Smooth muscle cell (in vitro differentiated cells): ENCODE data around the gene CCDC47. TPM values are rescaled to one million over a fixed set of nuclear protein-coding genes. Genes with fewer than 3 reads are reported as not detected.
"Not testable (repeated sequence)": the region's sequence is repeated elsewhere in the genome, so short reads cannot be mapped to it uniquely, and the experiment has no call there.

Experiments used
- DNase-seq: peaks from one replicate; lab custom pipeline; 2025; ENCODE audit not compliant: unreplicated experiment; lab: John Stamatoyannopoulos, UW
- H2AFZ ChIP-seq: fragments of 200-600 bp; sonication (generic); 2 replicates; pipeline ENCODE4 v1.6.0; 2016; ENCODE audit warnings: antibody characterized with exemption, low read depth, mild to moderate bottlenecking
- H3F3A ChIP-seq: fragments of 200-600 bp; sonication (generic); 2 replicates; pipeline ENCODE4 v1.6.0; 2017; ENCODE audit warnings: antibody characterized with exemption, low read depth
- H3K27ac ChIP-seq: fragments of 200-600 bp; sonication (generic); 2 replicates; pipeline ENCODE4 v1.5.1; 2016; ENCODE audit warnings: low read depth, mild to moderate bottlenecking
- H3K27me3 ChIP-seq: fragments of 200-600 bp; sonication (generic); 2 replicates; pipeline ENCODE4 v1.6.1; 2016; ENCODE audit warnings: low read depth, mild to moderate bottlenecking
- H3K36me3 ChIP-seq: fragments of 200-600 bp; sonication (generic); 2 replicates; pipeline ENCODE4 v1.5.1; 2016; ENCODE audit warnings: low read depth
- H3K4me1 ChIP-seq: fragments of 200-600 bp; sonication (generic); 2 replicates; pipeline ENCODE4 v1.5.1; 2016; ENCODE audit warnings: low read depth
- H3K4me2 ChIP-seq: fragments of 200-600 bp; sonication (generic); 2 replicates; pipeline ENCODE4 v1.6.0; 2016; ENCODE audit warnings: mild to moderate bottlenecking
- H3K4me3 ChIP-seq: fragments of 200-600 bp; sonication (generic); 2 replicates; pipeline ENCODE4 v1.5.1; 2016; ENCODE audit warnings: mild to moderate bottlenecking
- H3K79me2 ChIP-seq: fragments of 200-600 bp; sonication (generic); 2 replicates; pipeline ENCODE4 v1.6.0; 2016; ENCODE audit warnings: low read depth, mild to moderate bottlenecking
- H3K9ac ChIP-seq: fragments of 200-600 bp; sonication (generic); 2 replicates; pipeline ENCODE4 v1.6.0; 2016; ENCODE audit warnings: low read depth
- H3K9me3 ChIP-seq: fragments of 200-600 bp; sonication (generic); replicated peaks from 2 replicates; pipeline ENCODE4 v1.5.1; 2016; ENCODE audit warnings: low read depth
- H4K20me1 ChIP-seq: fragments of 200-600 bp; sonication (generic); 2 replicates; pipeline ENCODE4 v1.6.0; 2016; ENCODE audit warnings: low read depth
- CTCF ChIP-seq: fragments of 200-600 bp; sonication (generic); IDR thresholded peaks from 2 replicates; pipeline ENCODE4 v1.5.1; 2017; ENCODE audit warnings: borderline replicate concordance, mild to moderate bottlenecking, antibody characterized with exemption; ENCODE audit not compliant: insufficient read depth, poor library complexity, severe bottlenecking
- WGBS: methylation state at CpG from one replicate; pipeline ENCODE4 v1.1.7; 2016; ENCODE audit warnings: low lambda C conversion rate; 5-methylcytosine and 5-hydroxymethylcytosine counted together
- polyA plus RNA-seq: library from polyadenylated mRNA; unstranded; fragments of >200 nt; fragmentation: Nextera tagmentation; extraction: Ambion mirVana; gene quantifications from 2 replicates; pipeline ENCODE4 v1.2.1, GENCODE V29; 2016
- total RNA-seq: library from RNA; depleted of rRNA; stranded (reverse); fragments of >200 nt; gene quantifications from 2 replicates; pipeline ENCODE4 v1.2.3, GENCODE V29; 2014

CCDC47 gene
- total and polyA plus RNA-seq, 2 experiments from 2014 or later, result 47.7 to 63.4 TPM

DNA sequence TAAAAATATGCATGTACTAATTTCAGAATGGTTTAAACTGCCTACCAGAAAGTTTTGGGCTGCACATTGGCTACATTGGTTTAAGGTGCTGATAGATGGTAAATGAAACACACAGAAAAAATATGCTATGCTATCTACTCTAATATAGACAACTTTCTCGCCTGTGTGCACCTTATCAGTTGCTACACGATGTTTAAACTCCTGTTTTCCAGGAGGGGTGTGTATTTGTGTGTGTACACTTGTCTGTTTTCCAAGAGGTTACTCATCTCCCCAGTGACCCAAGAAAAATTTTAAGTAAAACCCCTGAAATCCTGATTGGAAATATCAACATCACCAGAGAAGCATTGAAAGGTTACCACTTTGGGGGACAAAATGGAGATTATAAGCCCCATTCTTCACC lies 32.2 kb upstream of the CCDC47 start:
- no peak for TF ChIP-seq CTCF
- no peaks in the 10 kb centered on the region for H3K9me3 ChIP-seq
- no peak for DNase-seq
- no peaks in the 10 kb centered on the region for H3K4me1 ChIP-seq
- no peak overlapping the region for H3K9ac ChIP-seq
- no peaks in the 10 kb centered on the region for H3K27me3 ChIP-seq
- H3F3A ChIP-seq, result no peaks in the 10 kb centered on the region
- H3K36me3 ChIP-seq, result peaks cover 64% of the 10 kb centered on the region
- H3K79me2 ChIP-seq, result peaks cover 30% of the 10 kb centered on the region
- no peak overlapping the region for H2AFZ ChIP-seq
- H4K20me1 ChIP-seq, result peaks cover 19% of the 10 kb centered on the region
- H3K4me3 ChIP-seq, result no peak overlapping the region
- H3K4me2 ChIP-seq, result no peak overlapping the region
- no peak overlapping the region for H3K27ac ChIP-seq
- 92% methylated on average over 2 of the region's 2 CpGs for WGBS

GRCh38 chr17:63804328-63804727 lies 30.9 kb upstream of the CCDC47 start:
- no peak for TF ChIP-seq CTCF
- Histone ChIP-seq H3K4me3 (no peak overlapping the region), H3K79me2 (peaks cover 30% of the 10 kb centered on the region), H3K4me2 (no peak overlapping the region), H2AFZ (no peak overlapping the region), H3F3A (no peaks in the 10 kb centered on the region), H3K27me3 (no peaks in the 10 kb centered on the region), H3K27ac (no peak overlapping the region), H3K4me1 (no peaks in the 10 kb centered on the region), H4K20me1 (peaks cover 27% of the 10 kb centered on the region), H3K36me3 (peaks cover 58% of the 10 kb centered on the region), H3K9ac (no peak overlapping the region), H3K9me3 (no peaks in the 10 kb centered on the region)
- WGBS, result 92% methylated on average over 1 of the region's 1 CpG
- no peak for DNase-seq

GRCh38 chr17:63800783-63801182 lies 27.4 kb upstream of the CCDC47 start:
- TF ChIP-seq CTCF, result no peak
- no peak for DNase-seq
- WGBS, result 100% methylated on average over 1 of the region's 1 CpG
- peaks cover 45% of the 10 kb centered on the region for H3K79me2 ChIP-seq
- no peaks in the 10 kb centered on the region for H3K9me3 ChIP-seq
- no peak overlapping the region for H3K9ac ChIP-seq
- H4K20me1 ChIP-seq, result peaks cover 61% of the 10 kb centered on the region
- no peaks in the 10 kb centered on the region for H3F3A ChIP-seq
- no peaks in the 10 kb centered on the region for H3K4me1 ChIP-seq
- H3K4me3 ChIP-seq, result no peak overlapping the region
- H3K27ac ChIP-seq, result no peak overlapping the region
- no peak overlapping the region for H3K4me2 ChIP-seq
- H3K36me3 ChIP-seq, result peaks cover 59% of the 10 kb centered on the region
- no peak overlapping the region for H2AFZ ChIP-seq
- no peaks in the 10 kb centered on the region for H3K27me3 ChIP-seq

DNA sequence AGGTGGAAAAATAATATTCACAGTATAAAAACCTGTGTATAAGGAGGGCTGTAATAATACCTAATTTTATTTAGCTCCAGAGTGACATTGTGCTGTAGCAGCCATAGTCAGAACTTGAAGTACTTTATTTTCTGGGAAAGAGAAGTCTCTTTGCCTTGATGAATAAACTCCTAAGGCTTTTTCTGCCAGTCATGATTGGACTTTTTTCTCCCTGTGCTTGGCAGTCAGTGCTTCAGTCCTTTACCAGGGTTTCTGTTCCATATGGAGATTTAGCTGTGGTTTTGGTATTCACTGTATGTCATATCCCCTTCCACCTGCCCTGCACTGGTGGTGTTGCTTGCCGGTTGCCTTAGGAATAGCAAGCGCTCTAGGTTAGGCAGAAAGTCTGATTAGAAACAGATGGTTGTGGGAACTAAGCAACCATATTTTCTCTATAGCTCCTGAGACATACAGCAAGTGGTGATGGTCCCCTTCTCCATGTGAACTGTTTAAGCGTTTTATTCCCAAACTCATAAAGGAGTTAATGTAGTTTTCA lies 25.2 kb upstream of the CCDC47 start:
- TF ChIP-seq CTCF, result no peak
- Histone ChIP-seq H4K20me1 (peaks cover 68% of the 10 kb centered on the region), H3K4me3 (no peak overlapping the region), H3K4me2 (no peak overlapping the region), H3K79me2 (peaks cover 47% of the 10 kb centered on the region), H3K4me1 (no peaks in the 10 kb centered on the region), H3F3A (no peaks in the 10 kb centered on the region), H3K27me3 (no peaks in the 10 kb centered on the region), H3K9ac (no peak overlapping the region), H3K9me3 (no peaks in the 10 kb centered on the region), H3K36me3 (peaks cover 67% of the 10 kb centered on the region), H3K27ac (no peak overlapping the region), H2AFZ (no peak overlapping the region)
- 98% methylated on average over 3 of the region's 3 CpGs for WGBS
- no peak for DNase-seq

- peaks cover 55% of the 10 kb centered on the region for H3K79me2 ChIP-seq
- H3K9me3 ChIP-seq, H3K27me3 ChIP-seq, H3K4me3 ChIP-seq, H3K4me1 ChIP-seq, H3K4me2 ChIP-seq, H3K27ac ChIP-seq, H2AFZ ChIP-seq, H3K9ac ChIP-seq, H3F3A ChIP-seq, DNase-seq: not testable (repeated sequence)
- H4K20me1 ChIP-seq, result peaks cover 85% of the 10 kb centered on the region
- WGBS, result 97% methylated on average over 10 of the region's 10 CpGs
- peaks cover 75% of the 10 kb centered on the region for H3K36me3 ChIP-seq
Observed at GRCh38 chr17:63796375-63796774, 23.0 kb upstream of the CCDC47 start.
